GM21526 (cell line): ENCODE results near the gene FANCG.

ENCODE experiments used
- ATAC-seq: cut with Tn5 transposase; IDR thresholded peaks from one replicate; pipeline ENCODE4 v1.9.1; 2021; ENCODE audit warnings: moderate library complexity; ENCODE audit not compliant: unreplicated experiment, low FRiP score

The FANCG gene

GRCh38 chr9:35079426-35080341, at the start of gene FANCG:
Gene FANCG (minus strand): TSS chr9:35079942. CDS start chr9:35079524, 418 bp downstream.
- peak; percentile 78 for ATAC-seq

DNA sequence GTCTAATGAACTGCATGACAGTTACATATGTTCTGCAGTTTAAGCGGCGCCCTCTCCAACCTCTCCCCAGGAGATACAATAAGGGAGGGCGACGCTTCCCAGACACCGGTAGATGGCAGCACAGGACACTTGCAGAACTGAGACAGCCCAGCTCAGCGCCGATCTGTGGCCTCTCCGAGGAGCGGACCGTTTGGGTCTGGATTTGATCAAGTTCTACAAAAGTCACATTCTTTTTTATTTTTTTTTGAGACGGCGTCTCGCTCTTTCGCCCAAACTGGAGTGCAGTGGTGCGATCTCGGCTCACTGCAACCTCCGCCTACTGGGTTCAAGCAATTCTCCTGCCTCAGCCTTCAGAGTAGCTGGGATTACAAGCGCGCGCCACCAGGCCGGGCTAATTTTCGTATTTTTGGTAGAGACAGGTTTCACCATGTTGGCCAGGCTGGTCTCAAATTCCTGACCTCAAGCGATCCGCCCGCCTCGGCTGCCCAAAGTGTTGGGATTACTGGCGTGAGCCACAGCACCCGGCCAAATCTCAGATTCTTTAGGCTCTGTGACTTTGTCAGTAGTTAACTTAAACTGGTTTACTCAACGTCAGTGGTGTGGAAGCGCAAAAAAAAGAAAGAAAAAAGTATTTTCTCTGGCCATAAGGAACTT, 37.3 kb upstream of the FANCG start:
- peak; percentile 44 for ATAC-seq

GRCh38 chr9:35116539-35116897, 36.8 kb upstream of the FANCG start:
- peak; percentile 2 for ATAC-seq

DNA sequence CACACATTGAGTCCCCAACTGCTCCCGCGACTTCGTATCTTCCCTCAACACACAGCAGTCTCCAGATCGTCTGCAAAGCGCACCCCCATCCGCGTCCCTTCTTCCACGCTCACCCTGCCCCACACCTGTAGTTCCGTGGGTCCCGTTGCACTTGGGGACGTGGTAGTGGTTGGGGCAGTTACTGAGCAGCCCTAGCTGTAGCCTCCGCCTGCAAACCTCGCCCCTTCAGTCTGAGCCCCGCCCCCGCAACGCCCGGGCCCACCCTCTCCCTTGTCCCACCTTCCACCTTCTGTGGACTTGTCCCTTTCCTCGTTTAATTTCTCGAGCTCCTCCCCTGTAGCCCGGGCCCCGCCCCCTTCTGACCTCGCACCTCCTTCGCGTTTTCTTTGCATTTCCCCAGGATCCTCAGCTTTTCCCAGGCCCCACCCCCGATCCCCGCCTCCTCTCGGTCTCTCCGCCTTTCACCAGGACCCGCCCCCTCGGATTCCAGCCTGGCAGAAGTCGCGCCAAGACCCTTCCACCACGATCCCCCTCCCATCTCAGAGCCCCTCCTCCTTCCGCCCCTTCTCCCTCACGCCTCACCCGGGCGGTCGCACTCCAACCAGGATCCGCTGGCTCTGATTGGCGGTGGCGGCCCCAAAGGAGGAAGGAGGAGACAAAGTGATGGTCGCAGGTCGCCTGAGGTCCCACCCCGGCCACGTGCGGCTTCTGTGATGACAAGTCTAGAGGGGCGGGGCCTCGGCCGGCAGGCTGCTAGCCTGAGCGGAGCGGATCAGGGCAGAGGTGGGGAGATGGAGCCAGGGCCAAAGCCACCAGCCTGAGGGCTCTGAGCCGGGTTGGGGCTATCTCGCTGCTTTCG, 36.2 kb upstream of the FANCG start, which contains the start of gene ATOSB:
Gene ATOSB (minus strand): TSS at position 183 of the 859 bp plus-strand sequence. CDS start 7,588 bp downstream, outside the sequence.
- peak; percentile 58 for ATAC-seq

DNA sequence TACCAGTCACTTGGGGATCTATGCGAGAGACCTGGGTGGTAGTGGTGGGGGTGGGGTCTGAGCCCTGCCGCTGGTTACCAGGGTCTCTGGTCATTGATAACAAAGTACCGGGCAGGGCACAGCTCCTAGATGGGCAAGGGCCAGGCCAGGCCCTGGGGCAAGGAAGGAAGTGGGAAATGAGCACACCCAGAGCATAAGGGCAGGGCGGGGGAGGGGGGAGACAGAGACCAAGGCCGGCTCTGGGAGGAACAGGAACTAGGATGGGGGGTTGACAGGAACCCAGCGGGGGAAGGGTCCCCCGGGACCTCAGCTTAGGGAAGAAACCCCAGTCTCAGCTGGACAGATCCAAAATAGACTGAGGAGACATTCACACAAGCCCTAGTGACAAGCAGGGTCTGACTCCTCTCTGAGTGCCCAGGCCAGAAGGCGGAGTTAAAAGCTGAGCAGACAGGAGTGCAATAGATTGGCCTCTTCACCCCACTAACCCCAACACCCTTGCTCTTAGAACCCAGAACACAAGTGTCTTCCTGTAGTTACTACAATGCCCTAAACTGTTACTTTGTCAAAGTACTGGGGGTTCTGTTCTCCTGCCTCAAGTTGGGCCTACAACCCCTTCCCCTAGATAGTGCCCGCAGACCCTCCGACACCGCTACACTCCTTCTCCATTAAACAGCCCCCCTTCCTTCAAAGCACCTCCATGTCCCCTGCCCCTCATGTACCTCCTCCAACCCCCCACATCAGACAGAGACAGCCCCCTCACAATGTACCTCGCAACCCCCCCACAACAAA, 35.3 kb upstream of the FANCG start:
- no peak for ATAC-seq

- no peak for ATAC-seq
These were observed 34.5 kb upstream of the FANCG start for GRCh38 chr9:35114113-35114839.

DNA sequence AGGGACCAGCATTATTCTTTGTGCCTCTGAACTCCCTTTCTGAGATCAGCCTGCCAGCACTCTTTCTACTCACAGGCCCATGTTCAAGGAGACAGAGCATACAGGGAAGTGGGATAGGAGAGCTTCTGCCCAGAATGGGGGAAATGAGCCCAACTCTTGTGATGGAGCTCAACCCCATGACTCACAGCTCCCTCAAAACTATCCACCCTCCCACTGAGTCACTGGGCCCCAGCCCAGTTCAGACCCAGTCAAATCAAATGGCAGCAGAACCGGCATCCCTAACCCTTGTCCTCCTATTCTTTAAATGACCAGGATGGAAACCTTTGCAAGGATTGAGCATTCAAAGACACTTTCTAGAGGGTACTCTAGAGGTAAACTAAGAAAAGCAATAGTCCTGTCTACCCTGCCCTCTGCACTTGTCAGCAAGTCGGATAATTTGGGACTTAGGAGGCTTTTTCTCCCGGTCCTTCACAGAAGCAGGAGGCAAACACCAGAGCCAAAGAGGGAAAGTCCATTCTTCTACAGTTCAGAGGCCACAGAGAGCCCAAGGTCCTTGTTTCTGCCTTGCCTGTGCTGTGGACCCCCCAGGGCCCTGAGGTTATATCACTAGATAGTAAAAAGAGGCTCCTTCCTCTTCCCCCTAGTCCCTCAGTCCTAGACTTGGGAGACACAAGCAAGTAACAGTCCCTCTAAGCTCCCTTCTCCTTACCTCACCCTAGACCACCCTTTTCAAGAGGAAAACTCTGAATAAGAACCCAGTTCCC, 32.7 kb upstream of the FANCG start:
- no peak for ATAC-seq

GRCh38 chr9:35111001-35111933, 31.5 kb upstream of the FANCG start:
- ATAC-seq: peak; percentile 69

GRCh38 chr9:35110327-35110761, 30.6 kb upstream of the FANCG start:
- no peak for ATAC-seq

DNA sequence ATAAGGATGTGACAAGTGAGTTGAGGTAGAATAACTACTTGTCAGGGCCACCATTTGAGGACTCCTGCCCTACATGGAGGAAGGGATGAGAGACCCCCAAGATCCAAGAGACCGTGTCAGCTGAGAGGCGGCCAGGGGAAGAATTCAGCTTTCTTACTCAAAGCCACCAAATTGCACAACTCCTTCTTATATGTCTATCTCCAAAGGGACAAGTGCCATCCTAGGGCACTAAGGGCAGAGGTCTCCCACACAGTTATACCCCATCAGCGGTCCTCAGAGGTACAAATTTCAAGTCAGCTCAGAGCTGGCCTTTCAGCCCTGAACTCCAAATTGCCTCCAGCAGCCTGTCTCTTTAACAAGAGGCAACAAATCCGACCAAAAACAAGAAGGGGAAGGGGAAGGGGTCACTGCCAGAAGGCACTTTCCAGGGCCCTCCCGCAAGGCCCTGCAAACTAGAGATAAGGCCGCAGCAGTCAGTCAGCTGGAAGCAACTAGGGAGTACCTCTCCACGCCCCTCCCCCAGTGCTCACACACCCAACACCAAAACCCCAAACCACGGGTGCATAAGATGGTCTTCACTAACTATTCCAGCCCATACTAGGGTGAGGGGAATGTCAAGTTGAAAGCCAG, 29.3 kb upstream of the FANCG start:
- ATAC-seq: no peak

DNA sequence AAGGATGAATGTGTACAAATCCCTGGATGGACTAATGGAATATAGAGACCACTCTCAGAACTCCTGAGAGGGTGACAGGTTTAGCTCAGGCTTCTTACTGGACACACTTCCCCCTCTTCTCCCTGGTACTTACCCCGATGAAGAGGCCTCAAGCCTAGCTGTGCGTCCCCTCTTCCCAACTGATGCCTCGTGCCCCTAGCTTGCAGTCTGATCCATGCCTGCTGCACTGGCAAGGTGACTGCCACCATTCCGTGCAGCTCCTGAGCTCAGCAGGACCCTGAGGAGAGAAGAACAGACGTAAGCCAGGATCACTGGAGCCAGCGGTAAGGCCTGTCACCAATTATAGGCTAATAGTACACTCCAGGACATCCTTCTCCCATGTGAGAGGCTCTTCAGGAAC, 28.7 kb upstream of the FANCG start:
- ATAC-seq: no peak

- no peak for ATAC-seq
These were observed 27.9 kb upstream of the FANCG start for GRCh38 chr9:35107297-35108290.

DNA sequence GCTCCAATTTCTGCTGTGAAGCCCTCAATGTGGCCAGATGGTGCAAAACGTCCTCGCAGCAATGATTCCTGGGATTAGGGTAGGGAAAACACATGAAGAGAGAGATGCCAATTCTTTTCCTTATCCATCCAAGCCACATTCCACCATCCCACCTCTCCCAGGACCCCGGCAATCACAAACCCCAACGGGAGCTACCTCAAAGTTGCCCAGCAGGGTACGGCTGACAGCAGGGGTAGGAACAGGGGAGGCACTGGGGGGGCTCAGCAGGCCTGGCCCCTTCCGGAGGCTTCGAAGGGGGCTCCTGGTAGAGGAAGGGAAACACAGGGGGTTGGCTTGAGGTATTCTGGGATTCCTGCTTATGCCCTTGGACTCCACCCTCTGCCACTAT, 26.6 kb upstream of the FANCG start:
- no peak for ATAC-seq

DNA sequence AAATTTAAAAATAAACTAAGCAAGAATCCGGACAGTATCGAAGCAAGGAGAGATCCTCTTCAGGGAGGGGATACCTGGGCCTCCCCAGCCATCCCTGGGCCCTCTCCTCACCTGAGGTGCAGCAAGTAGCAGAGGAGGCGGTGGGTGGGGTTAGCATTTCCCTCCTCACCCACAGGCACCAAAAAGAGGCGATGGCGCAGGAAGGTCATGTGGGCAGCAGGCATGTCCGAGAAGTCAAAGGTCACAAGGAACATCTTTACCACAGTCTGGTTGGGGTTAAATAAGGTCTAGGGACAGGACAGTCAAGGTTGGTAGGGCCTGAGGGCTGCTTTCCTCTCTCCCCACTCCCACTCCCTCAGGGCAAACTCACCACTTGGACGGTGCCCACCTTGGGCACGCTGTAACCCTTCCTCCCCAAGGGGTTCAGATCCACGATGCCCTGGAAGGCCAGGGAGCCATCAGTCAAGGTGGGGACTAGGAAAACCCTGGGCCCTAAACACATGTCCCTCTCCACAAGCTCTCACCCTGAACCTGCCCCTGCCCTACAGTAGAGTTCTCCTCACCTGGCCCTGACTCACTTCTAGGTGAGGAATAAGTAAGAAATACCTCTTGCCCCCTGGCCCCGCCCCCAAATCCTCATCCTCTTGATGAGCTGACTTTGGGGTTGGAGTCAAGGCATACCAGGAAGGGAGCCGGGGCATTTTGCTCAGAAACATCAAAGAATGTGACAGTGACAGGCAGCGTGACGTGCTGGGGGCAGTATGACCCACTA, 26.0 kb upstream of the FANCG start:
- no peak for ATAC-seq

- no peak for ATAC-seq
These were observed 25.4 kb upstream of the FANCG start for GRCh38 chr9:35105126-35105525.
